HG03460 (cell line): ENCODE data around the gene MRRF.
A peak's percentile ranks its signal among the peaks of the same experiment; 100 is the strongest.

Source experiments
- ATAC-seq: cut with Tn5 transposase; IDR thresholded peaks from one replicate; pipeline ENCODE4 v1.9.1; 2021; ENCODE audit not compliant: unreplicated experiment

The MRRF gene, protein sequence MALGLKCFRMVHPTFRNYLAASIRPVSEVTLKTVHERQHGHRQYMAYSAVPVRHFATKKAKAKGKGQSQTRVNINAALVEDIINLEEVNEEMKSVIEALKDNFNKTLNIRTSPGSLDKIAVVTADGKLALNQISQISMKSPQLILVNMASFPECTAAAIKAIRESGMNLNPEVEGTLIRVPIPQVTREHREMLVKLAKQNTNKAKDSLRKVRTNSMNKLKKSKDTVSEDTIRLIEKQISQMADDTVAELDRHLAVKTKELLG

DNA sequence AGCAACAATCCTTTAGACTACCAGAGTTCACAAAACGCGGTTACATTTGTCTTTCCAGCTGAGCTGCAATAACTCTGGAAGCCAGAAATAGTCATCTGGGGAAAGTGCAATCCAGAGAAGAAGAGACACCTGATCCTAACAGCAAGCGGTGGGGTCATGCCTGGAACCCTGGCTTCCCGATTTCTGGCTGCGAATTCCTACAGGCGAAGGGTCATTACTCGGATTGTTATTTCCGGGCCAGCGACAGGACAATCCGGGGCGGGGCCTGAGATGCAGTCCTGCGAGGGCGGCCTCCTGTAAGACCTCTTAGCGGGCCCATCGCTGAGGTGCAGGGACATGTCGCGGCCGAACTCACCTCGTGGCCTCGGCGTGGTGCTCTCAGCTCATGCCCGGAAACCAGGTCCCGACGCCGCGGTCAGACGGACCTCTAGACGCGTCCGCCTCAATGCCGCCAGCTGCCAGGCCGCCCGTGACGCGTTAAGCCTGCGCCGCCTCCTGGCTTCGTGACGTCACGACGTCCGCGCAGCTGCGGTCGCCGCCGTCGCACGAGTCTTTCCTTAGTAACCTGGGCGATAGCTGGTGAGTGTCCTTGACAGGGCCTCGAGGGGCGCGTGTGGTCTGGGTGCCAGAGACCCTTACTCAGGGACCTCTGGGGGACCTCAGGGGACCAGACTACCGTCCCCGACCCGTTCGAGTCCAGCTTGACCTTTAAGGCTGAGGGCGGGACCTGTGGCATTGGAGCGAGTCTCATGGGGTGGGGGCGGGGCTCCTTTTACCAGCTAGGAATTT is at the start of gene MRRF, which contains the start of gene RBM18:
Gene MRRF (plus strand): TSS at position 523 of the 789 bp plus-strand sequence. CDS start 6,010 bp downstream, outside the sequence.
Gene RBM18 (minus strand): TSS at position 481 of the 789 bp plus-strand sequence. CDS start 3,348 bp downstream, outside the sequence.
- peak; percentile 80 for ATAC-seq

GRCh38 chr9:122215663-122216062 is 49.0 kb upstream of the MRRF start:
- no peak for ATAC-seq

GRCh38 chr9:122216138-122216797 is 48.4 kb upstream of the MRRF start:
- no peak for ATAC-seq

DNA sequence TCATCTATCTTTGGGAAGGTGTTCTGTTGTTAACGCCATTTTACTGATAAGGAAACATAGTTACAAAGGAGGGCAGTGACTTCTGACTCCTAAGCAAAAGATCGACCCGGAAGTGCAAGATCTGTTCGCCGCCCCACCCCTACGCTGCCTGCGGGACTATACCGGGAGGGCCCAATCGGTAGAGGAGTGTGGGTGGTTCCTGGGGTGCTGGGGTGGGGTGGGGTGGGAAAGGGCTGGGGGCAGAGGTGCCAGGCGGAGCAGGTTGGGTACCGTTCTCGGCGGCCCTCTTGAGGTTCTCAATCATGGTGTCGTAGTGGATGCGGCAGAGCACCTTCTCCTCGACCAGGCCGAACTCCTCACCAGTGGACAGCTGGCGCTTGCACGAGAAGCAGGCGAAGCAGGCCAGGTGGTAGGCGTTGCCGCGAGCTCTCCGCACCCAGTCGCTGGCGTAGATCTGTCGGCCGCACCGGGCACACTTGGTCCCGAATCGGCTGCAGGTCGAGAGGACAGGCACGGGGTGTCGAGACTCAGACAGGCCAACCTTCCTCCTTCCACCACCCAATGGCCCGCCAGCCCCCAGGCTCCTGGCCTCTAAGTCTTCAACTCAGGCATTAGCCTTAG is 47.8 kb upstream of the MRRF start:
- no peak for ATAC-seq

DNA sequence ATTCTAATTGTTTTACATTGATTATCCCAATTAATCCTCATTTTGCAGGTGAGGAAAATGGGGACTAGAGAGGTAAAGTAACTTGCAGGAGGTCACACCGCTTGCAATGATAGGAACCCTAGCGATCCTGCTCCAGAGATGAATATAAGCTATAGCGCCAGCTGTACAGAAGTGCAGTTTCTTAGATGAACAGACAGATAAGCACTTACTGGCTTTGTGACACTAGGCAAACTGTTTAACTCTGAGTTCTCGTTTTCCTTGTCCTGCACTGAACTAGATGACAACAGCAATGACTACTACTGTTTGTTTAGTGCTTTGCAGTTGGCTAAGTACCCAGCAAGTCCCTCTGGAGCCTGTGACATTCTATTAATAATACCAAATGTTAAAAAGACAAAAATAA is 47.0 kb upstream of the MRRF start:
- no peak for ATAC-seq

GRCh38 chr9:122218071-122218934 is 46.4 kb upstream of the MRRF start:
- ATAC-seq = no peak

DNA sequence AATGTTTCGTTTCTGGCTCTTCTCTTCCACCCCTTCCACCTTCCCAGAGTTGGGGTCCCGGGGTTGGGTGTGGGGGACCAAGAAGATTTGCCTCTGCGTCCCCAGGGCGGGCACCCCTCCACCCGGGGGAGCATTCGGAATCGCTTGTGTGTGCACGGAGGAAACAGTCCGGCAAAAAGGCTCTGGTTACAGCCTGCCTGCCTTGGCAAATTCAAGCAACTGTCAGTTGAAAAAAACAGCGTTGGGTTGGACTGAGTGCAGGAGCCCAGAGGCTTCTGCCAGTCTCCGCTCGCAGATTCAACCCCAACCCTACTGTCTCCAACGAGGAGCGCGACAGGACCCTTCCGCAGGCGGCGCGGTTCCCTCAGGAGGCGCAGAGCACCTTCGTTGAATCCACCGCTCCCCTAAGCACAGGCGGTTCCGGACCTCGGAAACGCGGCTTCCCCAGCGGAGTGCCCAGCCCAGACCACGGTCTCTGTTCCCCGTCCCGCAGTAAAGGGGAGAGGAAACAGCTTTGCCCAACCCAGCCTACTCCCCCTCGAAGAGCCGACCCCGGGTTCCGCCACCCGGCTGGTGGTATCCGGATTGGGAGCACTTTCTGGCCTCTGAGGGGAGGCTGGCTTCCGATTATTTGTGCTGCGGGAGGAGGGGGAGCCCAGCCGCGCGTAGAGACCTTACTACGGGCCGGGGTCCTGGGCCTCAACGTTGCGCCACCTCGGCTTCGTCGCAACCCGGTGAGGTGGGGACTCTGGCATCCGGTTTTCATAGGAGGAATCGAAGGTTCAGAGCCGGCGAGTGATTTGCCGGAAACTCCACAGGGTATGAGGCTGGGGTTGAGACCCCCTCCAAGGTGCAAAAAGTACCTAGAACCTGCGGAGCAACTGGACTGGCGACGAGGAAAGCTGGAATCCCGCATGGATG is 45.5 kb upstream of the MRRF start:
- ATAC-seq = no peak

DNA sequence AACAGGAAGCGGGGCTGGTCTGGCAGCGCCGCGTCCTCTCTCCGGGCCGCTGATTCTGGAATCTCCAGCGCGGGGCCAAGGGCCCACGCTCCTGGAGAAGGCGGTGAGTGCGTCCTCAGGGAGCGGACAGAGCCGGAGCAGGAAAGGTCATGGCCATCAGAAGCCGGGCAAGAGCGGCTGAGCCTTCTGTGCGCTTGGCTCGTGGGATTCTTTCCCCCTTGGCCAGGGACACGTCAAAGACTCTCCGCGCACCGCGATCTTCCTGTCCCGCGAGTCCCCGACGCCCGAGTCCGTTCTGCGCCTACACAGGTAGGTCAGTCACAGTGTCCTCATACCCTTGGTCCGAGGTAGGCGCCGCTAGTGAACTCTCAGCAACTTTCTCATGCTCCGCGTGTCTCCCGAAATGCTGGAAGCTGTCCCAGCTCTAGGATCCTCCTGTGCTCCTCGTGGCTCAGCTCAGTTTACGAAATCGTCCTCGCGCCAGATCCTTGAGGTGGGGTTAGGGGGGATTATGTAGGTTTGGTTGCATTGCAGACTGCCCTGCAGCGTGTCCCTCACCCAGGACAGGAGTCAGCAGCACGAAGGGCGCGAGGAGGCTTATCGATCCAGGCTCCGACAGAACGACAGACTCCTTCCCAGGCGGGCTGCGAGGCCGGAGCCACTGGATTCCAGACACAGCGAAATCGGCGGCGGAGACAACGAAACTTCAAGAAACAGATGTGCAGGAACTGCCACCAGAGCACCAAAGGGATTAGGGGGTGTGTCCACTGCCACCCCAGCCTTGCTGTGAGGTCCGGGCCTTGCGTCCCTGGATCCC is 44.6 kb upstream of the MRRF start:
- no peak for ATAC-seq

- ATAC-seq = no peak
These were observed 44.0 kb upstream of the MRRF start for GRCh38 chr9:122220673-122221182.

DNA sequence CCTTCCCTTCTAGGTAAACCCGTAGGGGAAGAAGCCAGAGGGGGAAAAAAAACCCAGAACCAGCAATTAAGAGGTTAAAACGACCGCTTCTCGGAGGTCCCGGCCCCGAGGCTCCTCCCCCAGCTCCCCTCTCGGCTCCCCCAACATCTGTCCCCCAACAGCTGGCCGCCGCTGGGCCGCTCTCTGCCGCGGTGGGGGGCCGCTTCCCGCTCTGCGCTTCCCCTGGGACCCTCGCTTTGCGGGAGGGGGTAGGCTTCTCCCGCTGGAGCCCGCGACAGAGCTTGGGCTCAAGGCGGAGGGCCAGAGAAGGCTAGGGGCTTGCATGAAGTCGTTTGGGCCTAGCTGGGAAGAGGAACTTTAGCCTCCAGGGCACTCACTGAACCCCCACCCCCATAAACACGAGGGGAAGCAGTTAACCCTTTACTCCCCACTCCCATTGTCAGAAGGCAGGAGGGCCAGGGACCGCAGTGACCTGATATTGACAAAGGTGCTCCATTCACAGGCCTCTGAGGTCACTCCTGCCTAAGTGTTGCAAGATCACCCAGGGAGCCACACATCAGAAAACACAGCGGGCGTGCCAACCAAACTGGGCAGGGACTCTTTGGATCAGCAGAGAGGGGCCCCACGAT is 43.4 kb upstream of the MRRF start:
- no peak for ATAC-seq

GRCh38 chr9:122222791-122223190 is 41.9 kb upstream of the MRRF start:
- ATAC-seq = no peak

GRCh38 chr9:122223435-122223834 is 41.2 kb upstream of the MRRF start:
- ATAC-seq = no peak

DNA sequence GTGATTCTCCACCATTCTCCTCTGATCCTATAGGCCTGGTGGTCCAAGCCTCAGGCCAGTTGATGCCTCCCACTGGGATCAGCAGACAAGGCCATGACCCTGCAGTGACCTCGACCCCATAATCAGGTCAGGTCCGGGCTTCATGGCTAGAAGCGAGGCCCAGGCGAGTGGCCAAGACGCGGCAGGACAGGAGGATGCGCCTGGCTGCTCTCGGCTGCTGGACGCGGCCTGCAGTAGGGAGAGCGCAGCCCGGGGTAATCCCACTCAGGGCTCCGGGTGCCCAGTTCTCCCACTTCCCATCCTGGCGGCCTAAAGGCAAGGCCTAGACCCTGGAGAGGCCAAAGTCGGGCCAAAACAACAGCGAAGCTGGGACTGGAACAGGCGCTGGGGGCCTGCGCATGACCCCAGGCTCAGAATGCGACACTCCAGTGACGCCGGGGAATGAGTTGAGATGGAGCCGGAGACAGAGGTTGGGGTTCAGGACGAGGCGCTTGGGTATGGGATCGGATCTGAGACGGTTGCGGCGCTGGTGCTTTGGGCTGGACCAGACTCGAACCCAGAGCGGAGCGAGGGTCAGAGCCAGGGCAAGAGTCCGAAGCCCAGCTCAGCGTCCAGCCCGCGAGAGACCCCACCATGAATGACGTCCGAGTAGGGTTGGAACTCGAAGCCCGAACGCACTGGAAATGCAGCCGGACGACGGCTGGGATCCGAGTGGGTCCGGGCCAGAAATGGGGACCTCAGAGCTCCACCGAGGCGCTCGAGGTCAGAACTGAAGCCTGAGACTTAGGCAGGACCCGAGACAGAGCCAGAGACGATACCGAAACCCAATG is 39.2 kb upstream of the MRRF start:
- ATAC-seq = no peak

DNA sequence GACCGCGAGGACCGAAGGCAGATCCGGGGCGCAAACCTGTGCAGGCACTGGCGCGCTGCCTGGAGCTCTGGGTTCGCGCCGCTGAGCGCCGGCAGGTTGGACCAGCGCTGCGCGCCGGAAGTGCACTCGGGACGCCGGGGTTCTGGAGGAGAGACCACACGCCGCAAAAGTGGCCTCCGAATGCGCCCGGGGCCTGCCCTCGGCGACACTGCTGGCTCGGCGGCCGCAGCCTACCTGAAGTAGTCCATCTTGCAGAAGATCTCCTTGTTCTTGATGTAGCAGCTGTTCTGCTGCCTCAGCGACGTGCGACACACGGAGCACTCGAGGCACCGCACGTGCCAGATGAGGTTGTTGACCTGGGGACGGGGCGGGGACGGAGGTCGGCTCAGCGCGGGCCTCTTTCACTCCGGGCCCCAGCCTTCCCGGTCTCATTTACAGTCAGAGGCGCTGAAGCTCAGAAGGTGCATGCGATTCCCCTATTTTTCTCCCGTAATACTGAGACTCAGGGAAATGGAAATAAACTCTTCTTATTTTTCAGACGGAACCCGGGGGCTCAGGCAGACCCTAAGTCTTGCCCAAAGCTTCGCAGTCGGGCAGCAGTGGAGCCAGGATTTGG is 38.4 kb upstream of the MRRF start:
- ATAC-seq = no peak

- no peak for ATAC-seq
These were observed 37.7 kb upstream of the MRRF start for GRCh38 chr9:122226758-122227574.

DNA sequence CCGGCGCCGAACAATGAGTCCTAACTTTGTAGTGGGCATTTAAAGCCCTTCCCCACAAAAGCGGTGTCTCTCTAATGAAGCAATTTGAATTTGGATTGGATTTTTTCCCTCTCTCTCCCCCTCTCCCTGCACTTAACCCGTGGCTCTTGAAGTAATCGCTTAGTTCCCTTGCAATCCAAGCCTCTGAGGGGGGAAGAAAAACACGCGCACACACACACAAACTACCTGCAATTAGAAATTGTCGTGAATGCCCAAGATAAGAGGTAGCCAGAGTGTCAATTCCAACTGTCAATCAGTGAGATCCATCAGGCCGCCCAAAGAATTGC is 37.1 kb upstream of the MRRF start:
- ATAC-seq = no peak
